HUDEP-2 (cell line): ENCODE data around the gene CSGALNACT2.
"Not testable (repeated sequence)": the region's sequence is repeated elsewhere in the genome, so short reads cannot be mapped to it uniquely, and the experiment has no call there.

Experiments used
- DNase-seq, 76 experiments: peaks; one replicate each; lab custom pipeline; 2025; ENCODE audit not compliant: unreplicated experiment in 76 of 76; lab: John Stamatoyannopoulos, UW

The CSGALNACT2 gene

DNA sequence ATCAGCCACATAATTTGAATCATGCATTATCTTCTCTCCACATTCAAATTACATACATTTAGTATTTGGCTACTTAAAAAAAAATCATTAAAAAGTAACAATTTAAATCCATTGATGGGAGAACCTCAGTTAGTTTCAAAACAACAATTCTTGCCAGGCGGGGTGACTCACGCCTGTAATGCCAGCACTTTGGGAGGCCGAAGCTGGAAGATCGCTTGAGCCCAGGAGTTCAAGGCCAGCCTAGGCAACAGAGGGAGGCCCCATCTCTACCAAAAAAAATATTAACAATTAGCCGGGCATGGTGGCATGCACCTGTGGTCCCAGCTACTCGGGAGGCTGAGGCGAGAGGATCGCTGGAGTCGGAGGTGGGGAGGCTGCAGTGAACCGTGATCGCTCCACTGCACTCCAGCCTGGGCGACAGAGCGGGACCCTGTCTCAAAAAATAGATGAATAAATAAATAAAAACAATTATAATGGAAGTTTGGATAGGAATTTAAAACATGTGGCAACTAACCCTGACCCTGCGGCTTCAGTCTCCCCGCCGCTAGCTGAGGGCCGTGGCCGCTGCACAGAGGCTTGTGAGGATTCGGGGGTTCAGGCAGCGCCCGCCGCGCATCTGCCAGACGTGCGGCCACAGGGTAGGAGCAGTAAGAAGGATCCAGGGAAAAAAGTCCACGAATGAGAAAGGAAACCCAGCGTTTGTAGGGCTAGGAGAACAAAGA lies 1.1 kb upstream of the CSGALNACT2 start:
- no peak for DNase-seq

DNA sequence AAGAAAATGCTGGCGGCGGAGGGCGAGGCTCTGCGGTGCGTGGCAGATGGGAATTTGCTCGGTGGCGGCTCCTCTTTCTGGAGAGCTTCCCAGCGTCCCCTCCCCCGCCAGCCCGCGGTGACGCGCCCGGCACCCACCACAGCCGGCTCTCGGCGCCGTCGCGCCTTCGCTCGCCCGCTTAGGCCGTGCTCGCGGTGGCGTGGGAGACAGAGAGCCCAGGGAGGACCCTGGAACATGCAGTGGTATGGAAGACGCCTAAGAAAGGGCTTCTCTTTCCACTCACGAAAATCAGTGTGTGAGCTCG lies 576 bp upstream of the CSGALNACT2 start:
- peak in 34 of 76 experiments; percentile 1 to 42 (median 20) for DNase-seq

DNA sequence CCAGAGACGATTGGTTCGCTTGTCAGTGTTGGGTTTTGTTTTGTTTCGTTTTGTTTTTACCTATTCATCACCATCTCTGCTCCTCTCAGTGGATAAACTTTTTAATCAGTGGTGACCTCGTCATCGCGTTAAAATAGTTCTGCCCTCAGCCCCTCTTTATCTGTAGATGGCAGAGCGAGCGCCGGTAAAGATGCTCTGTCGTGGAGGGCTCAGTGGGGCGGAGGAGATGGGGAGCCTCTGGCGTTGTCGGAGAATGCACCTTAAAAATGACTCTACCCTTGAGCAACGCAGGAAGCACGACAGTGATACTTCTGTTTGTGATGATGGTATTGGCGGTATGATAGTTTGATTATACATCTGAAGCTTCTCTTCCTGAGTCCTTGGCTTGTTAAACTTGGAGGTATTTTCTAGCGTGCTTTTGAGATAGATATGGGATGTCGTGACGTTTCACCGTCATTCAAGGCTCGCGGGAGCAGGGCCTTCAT lies 554 bp downstream of the CSGALNACT2 start:
- peak in 36 of 76 experiments; percentile 2 to 56 (median 28) for DNase-seq

DNA sequence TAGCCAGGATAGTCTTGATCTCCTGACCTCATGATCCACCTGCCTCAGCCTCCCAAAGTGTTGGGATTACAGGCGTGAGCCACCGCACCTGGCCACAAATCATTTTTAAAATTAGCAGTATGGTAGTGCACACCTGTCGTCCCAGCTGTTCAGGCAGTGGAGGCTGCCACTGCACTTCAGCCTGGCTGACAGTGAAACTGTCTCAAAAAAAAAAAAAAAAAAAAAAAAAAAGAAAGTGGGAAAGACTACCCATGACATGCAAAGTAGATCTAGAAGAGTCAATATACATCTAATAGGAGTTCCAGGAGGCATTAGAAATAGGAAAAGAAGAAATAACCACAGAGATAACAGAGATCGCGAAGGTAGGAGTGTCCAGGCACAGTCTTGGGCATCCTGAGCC lies 3.2 kb downstream of the CSGALNACT2 start:
- DNase-seq: no peak

DNA sequence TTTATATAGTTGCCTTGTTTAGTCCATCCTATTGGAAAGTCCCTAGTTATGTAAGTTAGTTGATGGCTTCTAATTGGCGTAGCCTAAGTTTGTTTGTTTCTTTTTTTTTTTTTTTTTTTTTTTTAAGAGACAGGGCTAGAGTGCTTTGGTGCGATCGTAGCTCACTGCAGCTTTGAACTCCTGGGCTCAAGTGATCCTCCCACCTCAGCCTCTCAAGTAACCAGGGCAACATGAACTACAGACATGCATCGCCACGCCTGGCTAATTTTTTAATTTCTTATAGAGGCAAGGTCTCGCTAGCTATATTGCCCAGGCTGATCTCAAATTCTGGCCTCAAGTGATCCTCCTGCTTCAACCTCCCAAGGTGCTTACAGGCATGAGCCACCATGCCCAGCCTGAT lies 7.1 kb downstream of the CSGALNACT2 start:
- no peak for DNase-seq

DNA sequence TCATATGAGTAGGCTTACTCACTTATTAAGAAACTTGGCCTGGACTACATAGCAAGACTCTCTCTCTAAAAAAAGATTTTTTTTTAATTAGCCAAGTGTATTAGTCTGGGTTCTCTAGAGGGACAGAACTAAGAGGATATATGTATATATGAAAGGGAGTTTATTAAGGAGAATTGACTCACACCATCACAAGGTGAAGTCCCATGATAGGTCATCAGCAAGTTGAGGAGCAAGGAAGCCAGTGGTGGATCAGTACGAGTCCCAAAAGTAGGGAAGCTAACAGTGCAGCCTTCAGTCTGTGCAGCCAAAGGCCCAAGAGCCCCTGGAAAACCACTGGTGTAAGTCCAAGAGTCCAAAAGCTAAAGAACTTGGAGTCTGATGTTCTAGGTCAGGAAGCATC lies 7.7 kb downstream of the CSGALNACT2 start:
- DNase-seq: not testable (repeated sequence)

DNA sequence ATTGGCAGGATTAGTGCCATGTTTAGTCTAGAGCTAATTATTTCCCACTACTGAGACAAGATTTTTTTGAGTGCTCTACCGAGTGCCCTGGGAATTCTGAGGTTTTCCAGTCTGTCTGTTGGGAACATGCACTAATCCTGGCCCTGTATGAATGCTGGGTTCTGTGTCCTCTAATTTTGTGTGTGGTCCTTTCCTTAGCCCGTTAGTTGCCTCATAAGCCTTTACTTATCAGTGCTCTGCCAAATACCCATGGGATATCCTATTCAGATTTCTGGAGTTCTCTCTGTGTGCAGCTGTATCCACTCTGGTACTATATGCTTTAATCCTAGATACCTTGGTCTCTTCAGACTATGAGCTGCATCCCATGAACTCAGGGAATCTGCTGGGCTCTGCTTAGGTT lies 13.1 kb downstream of the CSGALNACT2 start:
- DNase-seq: no peak

DNA sequence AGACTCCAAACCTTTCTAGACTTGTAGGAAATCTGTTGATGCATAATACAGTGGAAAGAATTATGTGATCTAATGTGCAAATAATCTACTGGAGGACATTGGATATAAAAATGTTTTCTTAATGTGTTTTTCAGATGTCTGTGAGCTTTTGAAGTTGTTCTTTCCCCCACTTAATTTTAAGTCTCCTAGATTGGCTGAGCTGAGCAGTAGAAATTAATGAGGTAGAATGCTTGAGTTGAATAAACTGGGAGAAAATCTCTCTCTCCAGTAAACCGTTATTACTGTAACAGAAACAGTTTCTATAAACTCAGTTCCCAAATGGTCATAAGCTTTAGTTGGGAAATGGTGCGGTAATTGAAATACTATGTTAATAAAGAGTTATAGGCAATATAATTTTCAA lies 15.7 kb downstream of the CSGALNACT2 start:
- no peak for DNase-seq

DNA sequence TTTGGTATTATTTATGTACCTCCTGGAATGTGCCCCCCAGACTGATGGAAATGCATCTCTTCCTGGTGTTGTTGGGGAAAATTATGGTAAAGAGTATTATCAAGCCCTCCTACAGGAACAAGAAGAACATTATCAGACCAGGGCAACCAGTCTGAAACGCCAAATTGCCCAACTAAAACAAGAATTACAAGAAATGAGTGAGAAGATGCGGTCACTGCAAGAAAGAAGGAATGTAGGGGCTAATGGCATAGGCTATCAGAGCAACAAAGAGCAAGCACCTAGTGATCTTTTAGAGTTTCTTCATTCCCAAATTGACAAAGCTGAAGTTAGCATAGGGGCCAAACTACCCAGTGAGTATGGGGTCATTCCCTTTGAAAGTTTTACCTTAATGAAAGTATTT lies 17.0 kb downstream of the CSGALNACT2 start:
- DNase-seq: no peak

DNA sequence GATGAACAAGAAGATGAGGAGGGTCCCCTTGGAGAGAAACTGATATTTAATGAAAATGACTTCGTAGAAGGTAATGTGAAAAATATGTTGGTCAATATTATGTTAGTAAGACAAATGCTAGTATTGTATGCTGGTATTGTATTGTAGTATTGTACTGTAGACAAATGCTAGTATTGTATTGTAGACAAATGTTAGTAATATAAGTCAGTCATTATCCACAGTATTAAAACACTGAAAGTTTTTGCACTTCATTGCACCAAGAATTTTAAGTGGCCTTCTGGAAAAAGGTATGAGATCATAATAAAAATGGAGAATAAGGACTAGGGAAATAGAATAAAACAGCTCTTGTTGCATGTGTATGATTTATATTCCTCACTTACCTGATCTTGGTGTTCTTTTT lies 17.5 kb downstream of the CSGALNACT2 start:
- DNase-seq: no peak

DNA sequence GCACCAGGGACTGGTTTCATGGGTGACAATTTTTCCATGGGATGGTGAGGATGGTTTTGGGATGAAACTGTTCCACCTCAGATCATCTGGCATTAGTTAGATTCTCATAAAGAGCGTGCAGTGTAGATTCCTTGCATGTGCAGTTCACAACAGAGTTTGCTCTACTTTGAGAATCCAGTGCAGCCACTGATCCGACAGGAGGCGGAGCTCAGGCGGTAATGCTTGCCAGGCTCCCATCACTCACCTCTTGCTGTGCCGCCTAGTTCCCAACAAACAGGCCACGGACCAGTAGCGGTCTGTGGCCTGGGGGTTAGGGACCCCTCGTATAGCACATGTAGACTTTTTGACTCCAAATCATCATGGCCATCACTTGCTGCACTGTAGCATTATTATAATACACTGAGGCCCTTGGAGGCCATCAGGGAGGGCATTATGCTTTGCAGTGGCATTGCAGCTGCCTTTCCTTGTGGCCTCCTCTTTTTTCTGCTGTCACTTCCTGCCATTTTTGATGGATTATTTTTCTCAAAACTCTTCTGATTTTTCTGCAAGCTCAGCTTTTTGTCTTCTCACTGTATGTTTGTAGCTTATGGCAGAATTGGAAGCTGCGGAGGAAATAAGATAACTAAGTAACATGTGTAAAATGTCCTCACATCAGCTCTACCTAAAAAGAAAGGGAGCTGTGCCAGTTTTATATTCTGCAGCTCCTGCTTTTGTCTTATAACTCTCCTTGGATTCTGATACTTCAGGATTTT lies 18.5 kb downstream of the CSGALNACT2 start:
- no peak for DNase-seq

DNA sequence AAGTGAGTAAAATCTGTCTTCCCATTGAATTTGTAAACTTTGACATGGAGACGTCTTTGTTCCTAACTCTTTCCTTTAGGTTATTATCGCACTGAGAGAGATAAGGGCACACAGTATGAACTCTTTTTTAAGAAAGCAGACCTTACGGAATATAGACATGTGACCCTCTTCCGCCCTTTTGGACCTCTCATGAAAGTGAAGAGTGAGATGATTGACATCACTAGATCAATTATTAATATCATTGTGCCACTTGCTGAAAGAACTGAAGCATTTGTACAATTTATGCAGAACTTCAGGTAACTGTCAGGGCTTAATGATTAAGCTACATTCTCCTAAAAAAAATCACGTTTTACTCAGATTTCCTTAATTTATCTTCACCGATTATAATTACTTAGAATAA lies 20.4 kb downstream of the CSGALNACT2 start:
- DNase-seq: no peak

DNA sequence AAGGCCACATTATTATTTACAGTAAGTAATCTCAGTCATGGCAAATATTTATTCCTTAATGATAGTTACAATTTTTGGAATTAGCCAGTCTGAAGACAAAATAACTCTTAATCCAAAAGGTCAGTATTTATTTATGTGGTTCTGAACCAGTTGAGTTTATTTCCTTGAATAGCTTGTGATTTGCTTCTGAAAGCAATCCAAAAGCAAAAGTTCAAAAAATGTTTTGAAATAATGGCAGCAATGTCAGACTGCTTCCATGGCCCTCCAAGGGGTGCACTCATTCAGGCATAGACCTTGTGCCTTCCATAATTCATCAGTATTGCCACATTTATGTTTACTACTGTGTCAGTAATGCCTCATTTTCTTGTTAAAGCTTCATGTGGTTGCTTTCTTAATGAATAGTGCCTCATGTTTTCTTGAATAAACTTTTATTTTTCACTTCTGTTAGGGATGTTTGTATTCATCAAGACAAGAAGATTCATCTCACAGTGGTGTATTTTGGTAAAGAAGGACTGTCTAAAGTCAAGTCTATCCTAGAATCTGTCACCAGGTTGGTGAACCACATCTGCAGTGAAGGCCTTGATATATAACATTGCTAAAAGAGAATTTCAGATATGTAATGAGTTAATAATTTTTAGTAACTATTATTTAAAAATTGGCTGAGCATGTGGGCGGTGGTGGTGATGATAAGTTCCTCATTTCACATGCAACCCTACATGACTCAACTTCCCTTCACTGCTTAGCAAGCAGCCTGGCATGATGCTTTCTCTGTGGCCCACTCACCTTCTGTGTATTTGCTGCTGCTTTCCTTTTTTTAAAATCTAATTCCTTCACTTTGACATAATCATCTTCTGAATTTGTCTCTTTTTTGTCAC lies 22.0 kb downstream of the CSGALNACT2 start:
- DNase-seq: no peak

DNA sequence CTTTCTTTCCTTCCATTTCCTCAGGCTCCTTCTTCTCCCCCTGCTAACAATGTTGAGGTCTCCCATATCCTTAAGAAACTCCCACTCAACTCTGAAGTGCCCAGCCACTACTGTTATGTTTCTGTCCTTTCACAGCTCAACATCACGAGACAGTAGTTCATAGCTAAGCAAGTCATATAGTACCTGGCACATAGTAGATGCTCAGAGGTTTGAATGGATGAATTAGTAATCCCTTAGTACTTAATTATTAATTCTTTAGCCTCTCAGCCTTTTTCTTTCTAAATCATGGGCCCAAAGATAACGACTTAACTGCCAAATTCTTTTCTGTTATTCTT lies 22.6 kb downstream of the CSGALNACT2 start:
- DNase-seq: no peak

DNA sequence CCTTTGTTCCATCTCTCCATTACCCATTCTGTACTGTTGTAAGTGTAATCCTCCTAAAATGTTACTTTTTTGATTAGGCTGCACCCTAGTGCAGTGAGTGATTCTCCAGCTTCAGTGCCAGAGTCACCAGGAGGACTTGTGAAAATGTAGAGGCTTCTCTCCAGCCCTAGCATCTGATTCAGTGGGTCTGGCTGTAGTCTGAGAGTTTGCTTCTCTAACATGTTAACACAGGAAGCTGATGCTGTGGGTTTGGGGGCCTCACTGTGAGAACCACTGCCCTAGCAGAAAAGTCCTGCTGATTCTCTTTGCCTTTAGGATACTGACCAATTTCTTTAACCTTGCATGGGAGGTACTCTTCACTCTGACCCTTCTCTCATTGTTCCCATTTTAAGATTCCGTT lies 24.4 kb downstream of the CSGALNACT2 start:
- no peak for DNase-seq

DNA sequence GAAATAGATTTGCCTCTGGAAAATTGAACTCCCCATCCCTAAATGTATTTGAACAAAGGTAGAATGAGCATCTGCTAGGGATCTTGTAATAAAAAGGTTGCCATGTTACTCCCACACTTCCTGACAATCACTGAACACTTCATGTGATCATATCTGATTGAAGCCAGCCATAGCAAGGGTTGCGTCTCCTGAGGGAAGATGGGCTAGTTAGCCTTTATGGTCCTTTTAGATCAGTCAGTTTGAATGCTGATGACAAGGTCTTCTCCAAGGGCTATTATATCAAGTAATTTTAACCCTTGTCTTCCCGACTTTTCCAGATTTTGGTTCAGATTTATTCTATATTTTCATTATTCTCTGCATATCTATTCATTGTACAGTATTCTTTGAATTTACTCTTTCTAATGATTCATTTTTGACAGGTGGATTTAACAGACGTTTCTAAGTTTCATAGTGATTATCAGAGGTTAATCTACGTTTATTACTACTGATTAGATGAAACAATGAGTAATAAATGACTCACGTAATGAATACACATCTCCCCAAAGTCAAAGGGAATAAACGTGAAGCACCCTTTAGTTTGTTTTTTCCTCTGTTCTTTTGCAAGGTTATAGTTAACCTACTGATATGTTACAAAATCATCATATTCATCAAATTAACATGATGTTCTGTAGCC lies 28.1 kb downstream of the CSGALNACT2 start:
- no peak for DNase-seq

DNA sequence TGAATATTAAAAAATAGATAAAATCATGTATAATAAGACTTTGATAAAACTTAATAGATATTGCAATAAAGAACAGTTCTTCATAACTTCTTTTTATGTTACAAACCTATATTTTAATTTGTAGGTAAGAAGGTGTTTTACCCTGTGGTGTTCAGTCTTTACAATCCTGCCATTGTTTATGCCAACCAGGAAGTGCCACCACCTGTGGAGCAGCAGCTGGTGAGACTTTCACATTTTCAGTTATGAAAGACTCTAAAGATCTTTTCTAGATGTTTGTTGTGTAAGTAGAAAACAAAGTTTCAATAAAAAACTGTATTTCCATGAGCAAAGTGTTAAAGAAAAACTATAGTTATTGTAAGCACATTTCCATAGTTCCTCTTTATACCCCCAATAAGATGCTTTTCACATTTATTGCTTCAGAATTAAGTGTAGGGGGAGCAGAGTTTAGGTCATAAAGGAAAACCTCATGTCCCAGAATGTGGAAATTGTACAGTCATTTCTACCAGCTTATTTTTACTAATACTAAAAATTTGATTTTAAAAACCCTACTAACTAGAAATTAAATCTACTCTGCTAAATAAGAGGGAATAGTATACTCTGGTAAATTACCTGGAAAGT lies 28.7 kb downstream of the CSGALNACT2 start:
- no peak for DNase-seq

DNA sequence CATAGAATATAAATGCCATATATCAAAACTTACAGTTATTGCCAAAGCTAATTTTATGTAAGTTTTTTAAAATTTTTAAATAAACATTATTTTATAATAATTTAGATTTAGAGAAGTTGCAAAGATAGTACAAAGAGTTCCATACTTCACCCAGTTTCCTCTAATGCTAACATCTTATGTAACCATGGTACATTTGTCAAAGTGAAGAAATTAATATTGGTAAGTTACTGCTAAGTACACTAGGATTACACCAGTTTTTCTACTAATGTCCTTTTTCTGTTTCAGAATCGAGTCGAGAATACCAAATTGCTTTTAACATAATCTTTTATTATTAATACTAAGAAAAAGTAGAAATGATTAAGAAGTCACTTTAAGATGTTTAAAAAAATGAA lies 29.2 kb downstream of the CSGALNACT2 start:
- no peak for DNase-seq

DNA sequence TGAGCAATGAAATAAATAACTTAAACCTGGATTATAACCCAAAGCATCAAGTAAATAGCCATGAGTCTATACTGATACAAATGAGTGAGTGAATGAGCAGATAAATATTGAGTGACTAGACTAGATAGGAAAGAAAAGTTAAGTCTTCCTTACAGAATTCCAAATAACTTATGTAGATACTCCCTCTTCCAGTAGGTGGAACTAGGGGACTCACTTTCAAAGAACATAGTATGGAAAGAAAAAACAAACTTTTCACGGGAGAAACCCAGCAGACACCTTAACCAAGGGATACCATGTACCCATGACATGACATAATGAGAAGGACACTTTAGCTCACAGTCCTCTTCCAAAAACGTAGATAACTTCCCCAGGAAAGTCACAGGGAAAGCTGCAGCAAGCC lies 32.2 kb downstream of the CSGALNACT2 start:
- DNase-seq: no peak

DNA sequence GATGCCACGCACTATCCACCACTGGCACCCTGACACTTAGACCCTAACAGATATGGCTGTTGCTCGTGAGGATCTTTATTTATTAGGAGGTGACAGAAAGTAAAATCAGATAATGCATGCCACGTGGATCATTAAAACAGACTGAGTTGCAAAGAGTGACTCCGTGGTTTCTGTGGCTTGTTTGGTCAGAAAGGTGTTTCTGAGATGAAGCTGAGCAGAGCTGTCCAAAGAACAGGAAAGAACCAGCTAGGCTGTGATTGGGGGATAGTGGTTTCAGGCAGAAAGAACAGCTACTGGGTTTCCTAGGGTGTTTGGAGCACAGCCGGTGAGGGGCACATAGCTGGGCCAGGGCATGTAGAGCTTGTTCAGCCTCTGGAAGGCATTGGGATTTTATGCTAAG lies 34.4 kb downstream of the CSGALNACT2 start:
- no peak for DNase-seq

DNA sequence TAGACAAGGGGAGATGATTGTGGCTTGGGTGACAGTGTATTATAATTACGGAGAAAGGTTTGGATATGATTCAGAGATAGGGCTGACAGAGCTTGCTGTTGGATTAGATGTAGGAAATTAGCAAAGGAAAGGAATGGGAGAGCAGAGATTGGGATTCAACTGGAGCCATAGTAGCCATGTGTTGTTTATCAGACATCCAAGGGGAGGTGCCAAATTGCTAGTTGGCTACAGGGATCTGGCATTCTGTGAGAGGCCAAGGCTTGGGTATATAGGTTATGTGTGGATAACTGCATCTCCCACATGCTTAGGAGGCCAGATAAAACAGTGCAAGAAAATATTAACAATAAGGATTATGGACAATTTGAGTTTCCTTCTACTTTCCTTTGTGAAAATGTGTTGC lies 34.9 kb downstream of the CSGALNACT2 start:
- DNase-seq: no peak
